Hematopoietic multipotent progenitor cell treated with erythropoietin and hydrocortisone succinate and interleukin-3 and kit ligand, for 6 days (in vitro differentiated cells): Measurements from ENCODE around the gene ABLIM2.

Experiments used
- DNase-seq: peaks from one replicate; pipeline ENCODE4 v3.0.0-alpha.2; 2015

Gene ABLIM2

DNA sequence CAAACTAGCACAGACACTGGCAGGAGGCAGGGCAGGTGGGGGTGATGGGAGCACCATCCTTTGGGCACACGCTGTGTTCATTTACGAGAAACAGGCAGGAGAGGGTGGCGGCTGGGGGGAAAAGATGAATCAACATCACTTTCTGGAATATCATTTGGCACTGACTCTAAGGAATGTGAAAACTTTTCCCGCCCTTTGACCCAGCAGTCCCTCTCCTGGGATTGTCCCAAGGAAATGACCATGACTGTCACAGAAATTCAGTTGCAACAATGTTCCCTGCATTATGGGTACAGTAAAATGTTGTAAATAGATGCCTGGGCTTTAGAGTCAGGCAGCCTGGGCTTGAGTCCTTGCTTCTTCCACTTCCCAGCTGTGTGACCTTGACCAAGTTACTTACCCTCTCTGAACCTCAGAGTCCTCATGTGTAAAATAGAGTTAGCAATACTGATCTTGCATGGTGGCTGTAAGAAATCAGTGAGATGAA is 58.6 kb downstream of the ABLIM2 start:
- DNase-seq, result no peak

GRCh38 chr4:8098506-8098905 is 60.1 kb downstream of the ABLIM2 start:
- no peak for DNase-seq

GRCh38 chr4:8097721-8098345 is 60.8 kb downstream of the ABLIM2 start:
- DNase-seq, result no peak

DNA sequence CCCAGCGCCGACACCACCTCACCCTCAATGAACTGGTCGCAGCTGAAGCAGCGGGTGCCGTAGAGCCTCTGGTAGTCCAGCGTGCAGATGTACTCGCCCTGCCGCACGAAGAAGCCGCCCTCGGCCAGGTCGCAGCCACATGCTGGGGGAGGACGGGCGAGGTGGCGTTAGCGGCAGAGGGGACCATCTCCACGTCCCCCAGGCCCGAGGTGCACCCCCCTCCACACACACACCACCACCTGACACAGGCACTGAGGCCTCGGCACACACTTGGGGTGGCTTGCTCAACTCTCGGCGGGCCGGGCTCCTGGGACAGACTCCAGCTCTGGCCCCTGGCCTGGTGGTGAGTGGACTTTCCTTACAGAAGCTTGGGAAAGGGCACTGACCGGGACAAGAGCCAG is 61.5 kb downstream of the ABLIM2 start:
- no peak for DNase-seq

GRCh38 chr4:8096690-8097061 is 61.9 kb downstream of the ABLIM2 start:
- DNase-seq, result no peak

- DNase-seq, result no peak
Observed at GRCh38 chr4:8095956-8096689, 62.5 kb downstream of the ABLIM2 start.

DNA sequence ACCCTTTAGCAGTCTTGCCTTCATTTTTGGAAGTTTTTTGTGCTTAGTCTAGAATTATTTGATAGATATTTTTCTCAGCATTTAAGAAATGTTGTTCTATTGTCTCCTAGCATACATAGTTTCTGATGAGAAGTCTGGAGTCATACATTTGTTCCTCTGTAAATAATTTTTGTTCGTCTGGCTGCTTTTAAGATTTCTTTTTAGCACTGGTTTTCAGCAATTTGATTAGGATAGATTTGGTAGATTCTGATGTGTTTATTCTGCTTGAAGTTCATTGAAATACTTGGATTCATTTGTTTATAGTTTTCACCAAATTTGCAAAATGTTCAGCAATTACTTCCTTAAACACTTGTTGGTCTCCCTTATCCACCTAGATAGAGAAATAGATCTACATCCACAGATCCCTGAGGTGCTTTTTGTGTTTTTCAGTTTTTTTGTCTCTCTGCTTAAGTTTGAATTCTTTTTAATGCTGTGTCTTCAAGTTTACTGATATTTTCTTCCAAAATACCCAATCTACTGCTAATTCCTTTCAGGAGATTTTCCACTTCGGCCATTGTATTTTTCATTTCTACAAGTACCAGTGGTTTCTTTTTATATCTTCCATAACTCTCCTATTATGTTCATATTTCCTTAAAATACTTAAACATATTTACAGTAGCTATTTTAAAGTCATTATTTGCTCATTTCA is 64.9 kb downstream of the ABLIM2 start:
- DNase-seq, result no peak

DNA sequence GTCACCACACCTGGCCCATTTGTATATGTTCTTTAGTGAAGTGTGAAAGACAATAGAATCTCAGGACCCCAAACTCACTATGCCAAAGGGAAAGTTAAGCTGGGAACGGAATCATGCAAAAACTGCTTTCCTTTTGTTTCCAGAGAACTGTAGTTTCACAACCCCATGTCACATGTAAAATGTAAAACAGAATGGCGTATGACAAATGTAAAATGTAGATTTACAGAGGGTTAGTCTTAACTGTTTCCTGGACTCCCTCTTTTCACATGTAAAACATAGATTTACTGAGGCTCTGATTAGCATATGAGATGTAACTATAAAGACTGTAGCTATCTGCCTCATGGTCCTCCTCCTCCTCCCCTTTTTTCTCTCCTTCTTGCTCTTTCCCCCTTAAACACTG is 66.3 kb downstream of the ABLIM2 start:
- no peak for DNase-seq

GRCh38 chr4:8090744-8091301 is 67.8 kb downstream of the ABLIM2 start:
- DNase-seq, result no peak

GRCh38 chr4:8090312-8090711 is 68.3 kb downstream of the ABLIM2 start:
- DNase-seq, result no peak

DNA sequence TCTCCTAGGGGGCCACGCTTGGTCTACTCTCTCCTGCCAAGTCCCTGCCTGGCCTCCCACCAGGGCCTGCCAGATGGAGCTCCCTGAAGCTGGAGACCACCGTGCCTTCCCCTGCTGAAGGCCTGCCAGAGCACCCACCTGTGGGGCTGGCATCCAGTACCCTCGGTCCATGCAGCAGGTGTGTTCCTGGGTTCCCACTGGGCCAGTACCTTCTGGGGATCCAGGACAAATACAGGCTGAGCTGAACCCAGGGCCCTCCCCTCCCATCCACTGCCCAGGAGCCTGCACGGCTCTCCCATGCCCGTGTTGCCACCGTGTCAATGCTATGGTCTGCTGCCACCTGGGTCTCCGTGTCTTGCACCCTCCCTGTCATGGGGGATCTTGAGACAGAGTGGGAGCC is 68.8 kb downstream of the ABLIM2 start:
- DNase-seq, result no peak

GRCh38 chr4:8088966-8089491 is 69.6 kb downstream of the ABLIM2 start:
- no peak for DNase-seq

DNA sequence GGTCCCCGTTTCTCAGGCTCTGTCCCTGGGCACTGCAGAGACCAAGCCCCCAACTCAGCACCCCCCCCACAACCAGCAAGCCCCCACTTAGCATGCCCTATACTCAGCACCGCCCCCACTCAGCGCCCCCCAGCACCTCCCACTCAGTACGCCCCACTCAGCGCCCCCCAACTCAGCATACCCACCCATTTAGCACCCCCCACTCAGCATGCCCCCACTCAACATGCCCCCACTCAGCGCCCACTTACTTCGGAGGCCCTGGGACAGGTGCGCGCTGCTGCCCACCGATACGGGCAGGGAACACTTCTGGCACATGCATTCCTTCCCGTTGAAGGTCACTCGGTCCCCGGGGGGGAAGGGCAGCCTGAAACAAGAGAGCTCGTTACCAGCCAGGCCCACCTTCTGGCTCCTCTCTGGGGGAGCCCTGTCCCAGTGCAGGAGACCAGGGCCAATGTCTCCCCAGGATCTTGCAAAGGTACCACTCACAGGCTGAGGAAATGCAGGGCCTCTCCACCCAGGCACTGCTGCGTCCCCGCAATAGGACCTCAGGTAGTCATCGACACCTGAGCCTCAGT is 70.6 kb downstream of the ABLIM2 start:
- no peak for DNase-seq

- DNase-seq, result no peak
Observed at GRCh38 chr4:8086783-8087445, 71.7 kb downstream of the ABLIM2 start.

DNA sequence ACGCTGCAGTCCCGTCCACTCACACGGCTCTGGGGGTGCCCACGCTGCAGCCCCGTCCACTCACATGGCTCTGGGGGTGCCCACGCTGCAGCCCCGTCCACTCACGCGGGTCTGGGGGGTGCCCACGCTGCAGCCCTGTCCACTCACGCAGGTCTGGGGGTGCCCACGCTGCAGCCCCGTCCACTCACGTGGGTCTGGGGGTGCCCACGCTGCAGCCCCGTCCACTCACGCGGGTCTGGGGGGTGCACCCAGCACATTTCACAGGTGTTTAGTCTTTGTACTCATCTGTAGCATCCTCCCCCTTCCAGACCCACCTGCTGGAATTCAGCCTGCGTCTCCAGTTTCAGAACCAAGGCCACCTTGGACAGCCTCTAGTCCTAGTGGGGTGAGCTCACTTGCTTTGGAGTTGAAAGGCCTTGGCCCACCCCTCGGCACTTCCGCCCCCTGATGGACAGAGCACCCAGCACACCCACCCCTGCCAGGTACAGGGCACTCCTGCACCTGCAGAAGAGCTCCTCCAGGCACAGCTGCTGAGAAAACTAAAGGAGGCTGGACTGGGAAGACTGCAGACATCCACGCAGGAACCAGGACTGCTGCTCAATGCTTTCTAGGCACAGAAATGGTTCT is 73.0 kb downstream of the ABLIM2 start:
- DNase-seq, result no peak

GRCh38 chr4:8084712-8085490 is 73.7 kb downstream of the ABLIM2 start:
- no peak for DNase-seq

- no peak for DNase-seq
Observed at GRCh38 chr4:8084031-8084660, 74.5 kb downstream of the ABLIM2 start.

DNA sequence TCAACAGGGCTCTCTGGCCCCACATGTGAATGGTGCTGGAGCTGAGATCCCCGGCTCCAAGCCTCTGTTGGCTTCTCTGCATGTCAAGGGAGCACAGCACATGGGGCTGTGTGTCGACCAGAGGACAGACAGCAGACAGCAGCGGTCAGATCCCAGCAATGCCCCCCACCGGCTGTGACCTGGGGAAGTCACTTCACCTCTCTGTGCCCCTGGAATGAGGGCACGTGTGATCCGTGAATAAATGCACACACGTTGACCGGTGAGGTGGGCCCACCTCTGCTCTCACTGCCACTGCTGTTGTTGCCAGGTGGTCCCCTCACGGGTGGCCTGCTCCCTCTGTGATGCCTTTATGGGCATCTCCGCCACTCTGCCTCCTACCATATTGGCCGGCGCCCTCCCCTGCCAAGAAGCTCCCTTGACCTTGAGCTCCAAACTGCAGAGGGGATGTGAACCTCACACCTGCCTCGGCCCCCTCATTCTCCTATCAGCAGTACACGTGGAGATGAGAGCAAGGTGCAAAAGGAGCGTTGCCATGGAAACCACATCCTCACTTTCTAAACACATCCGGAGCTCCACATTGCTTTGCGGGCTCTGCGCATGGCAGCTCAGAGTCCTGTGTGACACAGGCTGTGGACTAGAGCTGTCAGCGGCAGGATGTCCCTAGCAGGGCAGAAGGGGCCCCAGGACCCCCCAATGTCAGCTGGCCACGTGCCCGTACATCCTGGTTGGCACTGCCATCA is 75.4 kb downstream of the ABLIM2 start:
- no peak for DNase-seq

DNA sequence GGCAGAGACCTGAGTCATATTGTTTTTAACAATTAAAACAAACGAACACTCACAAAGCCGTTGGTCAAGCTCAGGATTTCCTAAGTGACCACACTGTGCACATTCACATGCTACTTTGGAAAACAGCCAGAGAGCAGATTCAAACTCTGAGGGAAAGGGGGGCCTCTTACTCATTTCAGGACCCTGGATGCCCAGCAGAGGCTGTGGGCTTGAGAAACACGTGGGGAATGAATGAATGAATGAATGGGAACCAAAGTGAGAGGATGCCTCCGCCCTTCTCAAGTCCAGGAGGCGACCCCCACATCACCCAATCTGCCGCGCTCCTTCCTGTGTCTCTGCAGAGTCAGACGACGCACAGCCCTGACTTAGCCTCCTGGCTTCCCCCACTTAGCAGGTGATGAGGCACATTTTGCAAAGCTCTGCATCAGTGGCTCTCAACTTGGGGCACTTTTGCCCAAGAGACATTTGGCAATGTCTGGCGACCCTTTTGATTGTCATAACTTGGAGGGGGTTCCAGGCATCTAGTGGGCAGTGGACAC is 76.0 kb downstream of the ABLIM2 start:
- no peak for DNase-seq
